Activated CD4-positive, alpha-beta T cell treated with anti-CD3 and anti-CD28 coated beads, Interleukin-2, amount 50 U/mL, for 1 hour (primary cell): ENCODE data around the gene ZXDC.

Experiments
- DNase-seq: peaks from one replicate; pipeline ENCODE4 v3.0.0-alpha.2; 2020

Gene ZXDC

DNA sequence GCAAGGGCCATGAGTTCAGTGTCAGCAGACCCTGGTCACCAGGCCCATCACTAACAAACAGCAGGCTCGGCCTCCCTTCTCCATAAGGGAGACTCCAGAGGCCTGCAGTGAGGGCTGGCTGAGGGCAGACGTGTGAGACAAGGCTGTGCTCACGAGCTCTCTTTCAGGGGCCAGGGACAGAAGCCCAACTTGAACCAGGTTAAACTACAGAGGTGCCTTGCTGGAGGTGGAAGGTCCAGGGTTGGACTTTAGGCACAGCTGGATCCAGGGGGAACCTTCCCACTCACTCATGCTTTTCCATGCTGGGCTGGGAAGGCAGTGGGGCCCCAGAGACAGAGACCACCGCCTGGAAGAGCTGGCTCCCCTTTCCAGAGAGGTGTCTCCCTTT is 62.0 kb downstream of the ZXDC start:
- DNase-seq, result no peak

DNA sequence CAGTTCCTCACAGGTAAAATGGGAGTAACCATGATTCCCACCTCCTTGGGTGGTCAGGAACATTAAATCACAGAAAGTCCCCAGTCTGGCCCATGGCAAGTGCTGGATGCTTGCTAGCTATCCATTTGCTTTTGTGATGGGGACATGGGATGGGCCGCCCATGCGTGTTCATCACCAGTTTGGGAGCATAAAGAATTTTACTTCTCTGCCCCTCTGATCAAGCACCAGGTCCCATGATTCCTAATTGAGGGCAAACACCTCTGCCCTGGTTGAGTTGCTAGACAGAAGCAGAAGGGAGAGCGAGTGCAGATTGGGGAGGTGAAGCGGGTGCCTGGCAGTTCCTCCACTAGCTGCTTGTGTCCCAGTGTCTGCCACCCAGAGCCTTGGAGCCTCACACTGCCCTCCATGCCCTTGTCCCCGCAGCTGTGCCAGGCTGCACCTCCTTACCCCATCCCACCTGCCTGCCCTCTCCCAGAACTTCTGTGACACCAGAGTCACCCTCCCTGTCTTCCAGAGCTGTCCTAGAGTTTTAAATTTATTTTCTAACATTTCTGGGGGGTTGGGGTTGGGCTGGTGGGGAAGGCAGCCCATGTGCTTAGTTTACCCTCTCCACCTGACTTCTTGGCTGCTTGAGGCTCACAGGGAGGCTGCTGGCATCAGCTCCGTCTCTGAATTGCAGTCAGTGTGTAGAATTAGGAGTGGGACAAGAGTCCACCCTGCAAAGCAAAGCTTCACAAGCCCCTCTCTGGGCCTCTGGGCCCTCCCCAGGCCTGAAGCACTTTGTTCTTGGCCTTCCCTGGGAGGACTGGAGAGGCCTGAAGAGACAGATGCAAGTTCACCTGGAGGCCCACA is 62.6 kb downstream of the ZXDC start:
- DNase-seq, result no peak

DNA sequence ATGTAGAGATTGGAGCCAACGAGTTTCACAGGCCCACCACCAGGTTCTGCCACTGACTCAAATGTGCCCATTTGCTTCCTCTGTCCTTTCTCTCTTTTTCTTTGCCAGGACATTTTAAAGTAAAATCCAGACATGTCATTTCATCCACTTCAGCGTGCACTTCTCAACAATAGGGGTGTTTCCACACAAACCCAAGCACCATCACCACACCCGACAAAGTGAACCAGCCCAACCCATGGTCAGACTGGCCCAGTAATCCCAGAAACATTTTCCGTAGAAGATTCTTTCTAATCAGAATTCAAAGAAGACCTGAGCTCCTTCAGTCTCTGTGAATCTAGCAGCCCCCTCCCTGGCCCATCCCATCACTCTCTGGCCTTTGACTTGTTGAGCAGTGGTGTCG is 67.6 kb downstream of the ZXDC start:
- no peak for DNase-seq

DNA sequence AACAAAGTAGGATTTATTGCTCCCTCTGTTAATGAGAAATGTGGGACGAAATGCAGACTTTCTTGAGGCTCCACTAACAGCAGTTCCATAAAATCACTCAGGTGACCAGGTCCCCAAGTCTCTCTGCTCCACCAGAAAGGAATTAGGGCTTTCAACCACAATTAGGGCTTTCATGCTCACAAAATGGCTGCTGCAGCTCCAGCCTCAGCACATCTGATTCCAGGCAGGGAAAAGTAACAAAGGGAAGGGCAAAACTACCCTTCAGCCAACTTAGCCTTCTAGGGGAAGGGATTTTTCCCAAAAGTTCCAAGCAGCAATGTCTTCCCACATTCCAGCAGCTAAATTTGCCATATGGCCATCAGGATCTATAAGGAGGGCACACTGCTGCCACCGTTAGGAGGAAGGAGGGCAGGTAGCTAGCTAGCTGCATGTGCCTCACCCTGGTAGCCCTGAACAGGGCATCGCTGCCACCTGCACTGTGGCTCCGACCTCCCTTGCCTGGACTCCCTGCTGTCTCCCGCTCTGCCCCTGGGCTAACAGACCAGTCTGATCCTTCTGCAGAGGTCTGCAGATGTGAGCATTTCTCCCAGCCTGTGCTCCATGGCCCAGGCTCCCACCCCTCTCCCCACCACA is 68.2 kb downstream of the ZXDC start:
- no peak for DNase-seq

DNA sequence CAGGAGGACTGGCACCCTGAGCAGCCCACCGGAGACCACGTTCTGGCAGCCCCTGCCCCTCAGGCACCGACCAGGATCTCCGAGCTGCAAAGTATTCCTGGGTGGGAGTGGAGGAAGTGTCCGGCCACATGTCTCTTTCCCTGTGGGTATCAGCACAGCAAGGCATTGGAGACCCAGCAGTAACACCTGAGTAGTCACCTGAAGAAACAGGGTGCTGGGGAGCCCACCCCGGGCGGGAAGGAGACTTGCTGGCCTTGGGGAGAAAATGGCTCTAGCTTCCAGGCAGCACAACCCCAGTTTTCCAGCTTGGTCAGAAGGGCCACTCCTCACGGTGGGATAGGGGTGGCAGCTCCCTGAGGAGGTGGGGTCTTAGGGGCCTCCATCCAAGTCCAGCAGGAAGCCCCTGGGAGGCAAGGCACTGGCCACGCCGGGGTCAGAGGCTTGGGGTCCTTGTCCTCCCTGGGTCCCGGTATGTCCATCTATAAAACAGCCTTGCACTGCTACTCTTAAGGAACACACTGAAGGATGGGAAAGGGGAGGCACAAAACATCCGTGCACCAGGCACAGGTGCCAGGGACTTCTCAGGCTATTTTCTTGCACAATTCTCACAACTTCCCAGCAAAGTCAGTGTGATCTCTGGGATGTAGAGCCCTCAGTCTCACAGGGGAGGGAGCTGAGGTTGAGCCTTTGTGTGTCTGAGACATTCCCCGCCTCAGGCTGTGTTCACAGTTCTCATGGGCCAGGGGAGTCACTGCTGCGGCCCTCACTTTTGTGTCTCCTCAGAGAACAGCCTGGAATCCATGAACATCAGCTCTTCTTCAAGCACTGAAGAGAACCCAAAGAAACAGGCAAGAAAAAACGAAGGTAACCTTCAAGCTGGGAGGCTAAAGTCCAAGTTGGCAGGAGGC is 69.0 kb downstream of the ZXDC start:
- DNase-seq, result no peak

DNA sequence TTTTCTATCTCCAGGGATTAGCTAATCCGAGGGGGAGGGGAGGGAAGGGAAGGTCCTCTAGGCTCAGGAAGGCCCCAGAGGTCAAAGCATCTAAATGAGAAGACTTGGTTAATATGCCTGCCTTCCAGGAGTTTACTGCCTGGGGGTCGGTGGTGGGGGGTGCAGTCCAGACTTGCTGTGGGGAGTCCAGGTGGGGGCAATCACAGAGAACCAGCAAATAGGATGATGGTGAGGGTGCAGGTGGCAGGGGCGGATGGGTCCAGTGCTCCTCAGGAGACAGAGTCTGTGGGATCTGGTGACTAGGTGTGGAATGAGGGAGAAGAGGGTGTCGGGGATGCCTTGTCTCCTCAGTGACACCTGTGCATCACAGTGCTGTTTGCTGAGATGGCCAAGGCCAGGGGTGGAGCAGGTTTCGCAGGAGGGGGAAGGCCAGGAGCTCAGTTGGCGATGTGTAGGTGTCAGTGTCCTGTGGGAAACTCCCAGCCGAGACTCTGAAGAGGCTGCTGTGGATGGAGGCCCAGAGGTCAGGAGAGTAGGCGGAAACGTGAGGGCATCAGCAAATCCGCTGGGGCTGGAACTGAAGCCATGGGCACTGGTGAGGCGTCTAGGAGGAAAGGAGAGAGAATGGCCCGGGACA is 72.9 kb downstream of the ZXDC start:
- DNase-seq, result no peak

DNA sequence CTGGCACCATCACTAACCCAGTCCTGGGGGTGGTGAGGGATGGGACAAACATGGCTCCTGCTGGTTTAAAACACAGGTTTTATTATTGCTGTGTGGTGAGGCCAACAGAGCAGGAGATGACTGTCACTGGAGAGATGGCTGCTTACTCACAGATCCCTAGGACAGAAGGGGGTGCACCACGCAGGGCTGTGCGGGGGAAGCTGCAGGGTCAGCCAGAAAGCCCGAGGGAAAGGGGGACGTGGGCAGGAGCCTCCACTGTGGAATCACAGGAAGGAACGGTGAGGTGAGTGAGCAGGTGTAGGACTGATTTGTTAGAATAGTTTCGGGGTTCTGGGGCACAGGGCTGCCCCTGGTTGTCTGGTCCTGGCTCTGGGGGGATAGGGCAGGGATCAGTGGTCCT is 73.5 kb downstream of the ZXDC start:
- DNase-seq, result no peak

DNA sequence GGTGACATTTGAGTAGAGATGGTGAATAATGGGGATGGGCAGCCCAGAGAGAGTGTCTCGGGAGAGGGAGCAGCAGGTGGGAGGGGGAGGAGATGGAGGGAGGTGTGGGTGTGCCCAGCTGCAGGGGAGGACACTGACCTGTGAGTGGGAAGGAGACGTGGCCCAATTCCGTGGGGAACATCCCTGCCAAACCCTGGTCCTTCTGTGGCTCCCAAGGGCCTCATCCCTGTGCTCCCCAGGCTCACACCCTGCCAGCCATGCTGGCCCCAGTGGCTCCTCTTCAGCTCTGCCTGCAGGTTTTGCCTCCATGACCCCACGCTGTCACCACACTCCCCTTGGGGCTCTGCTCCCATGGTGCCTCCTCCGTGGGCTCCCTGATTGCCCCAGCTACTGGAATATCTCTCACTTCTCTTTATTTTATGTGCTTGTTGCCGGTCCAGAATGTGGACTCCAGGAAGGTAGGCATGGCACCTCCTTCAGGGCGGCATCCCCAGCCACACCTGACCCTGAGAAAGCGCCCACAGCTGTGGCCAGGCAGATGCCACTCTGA is 74.0 kb downstream of the ZXDC start:
- no peak for DNase-seq

DNA sequence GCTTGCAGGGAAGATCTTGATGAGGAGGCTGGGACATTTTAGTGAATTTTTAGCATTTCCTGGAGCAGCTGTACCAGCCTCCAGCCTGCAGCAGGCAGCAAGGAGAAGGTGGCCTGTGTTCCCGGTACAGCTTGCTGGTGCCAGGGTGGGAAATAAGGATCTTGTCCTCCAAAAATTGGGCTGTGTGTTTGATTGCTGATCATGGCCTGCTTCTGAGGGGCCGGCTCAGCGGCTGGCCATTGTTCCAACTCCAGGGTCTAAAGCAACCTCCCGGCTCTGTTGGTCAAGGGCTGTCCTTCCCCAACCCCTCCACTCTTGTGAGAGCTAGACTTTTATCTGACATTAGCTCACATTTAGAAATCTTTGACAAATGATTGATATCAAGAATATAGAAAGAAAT is 75.9 kb downstream of the ZXDC start:
- DNase-seq, result no peak

DNA sequence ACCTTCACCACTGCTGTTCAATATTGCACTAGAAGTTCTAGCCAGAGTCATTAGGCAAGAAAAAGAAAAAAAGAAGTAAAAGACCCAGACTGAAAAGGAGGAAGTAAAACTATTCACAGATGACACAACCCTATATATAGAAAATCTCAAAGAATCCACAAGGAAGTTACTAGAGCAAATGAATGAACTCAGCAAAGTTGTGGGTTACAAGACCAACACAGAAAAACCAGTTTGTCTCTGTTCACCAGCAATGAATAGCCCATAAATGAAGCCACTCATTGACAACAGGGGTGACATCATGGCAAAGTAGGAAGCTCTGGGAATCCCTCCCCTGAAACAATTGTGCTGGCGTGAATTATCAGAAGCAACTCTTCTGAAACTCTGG is 76.3 kb downstream of the ZXDC start:
- DNase-seq, result no peak

DNA sequence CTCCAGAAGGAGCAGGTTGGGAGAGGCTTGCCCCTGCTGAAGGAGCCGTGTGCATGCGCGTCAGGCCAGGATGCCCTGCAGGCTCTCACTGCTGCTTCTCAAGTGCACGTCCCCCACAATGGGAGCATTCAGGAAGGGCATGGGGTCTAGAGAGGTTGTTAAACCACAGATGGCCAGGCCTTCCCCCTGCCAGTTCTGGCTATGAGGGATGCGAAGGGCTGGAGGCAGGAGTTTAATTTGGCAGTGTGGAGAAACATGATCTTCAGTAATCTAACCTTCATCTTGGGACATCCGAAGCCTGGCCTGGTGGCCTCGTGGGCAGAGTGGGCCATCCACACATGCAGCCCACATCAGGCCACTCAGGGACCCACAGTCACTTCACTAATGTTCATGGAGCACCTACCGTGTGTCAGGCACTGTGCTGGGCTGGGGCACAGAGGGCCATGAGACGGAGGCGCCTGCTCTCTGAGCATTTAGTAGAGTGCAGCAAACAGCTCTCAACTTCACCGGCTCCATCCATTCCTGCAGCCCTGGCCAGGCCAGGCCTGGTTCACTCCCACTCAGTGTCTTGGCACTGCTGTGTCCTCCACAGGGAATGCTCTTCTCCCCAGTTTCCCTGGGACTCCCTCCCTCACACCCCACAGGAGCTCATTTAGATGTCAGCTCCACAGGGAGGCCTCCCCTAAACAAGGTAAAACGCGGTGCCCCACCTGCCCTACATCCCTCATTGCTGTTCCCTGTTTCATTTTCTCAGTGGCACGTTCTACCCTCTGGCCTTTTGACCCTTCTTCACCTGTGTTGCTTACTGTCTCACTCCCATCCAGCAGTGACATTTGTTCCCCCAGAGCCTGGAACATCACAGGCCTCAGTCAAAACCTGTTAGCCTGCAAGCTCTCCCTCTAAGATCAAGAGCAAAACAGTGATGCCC is 77.0 kb downstream of the ZXDC start:
- no peak for DNase-seq

DNA sequence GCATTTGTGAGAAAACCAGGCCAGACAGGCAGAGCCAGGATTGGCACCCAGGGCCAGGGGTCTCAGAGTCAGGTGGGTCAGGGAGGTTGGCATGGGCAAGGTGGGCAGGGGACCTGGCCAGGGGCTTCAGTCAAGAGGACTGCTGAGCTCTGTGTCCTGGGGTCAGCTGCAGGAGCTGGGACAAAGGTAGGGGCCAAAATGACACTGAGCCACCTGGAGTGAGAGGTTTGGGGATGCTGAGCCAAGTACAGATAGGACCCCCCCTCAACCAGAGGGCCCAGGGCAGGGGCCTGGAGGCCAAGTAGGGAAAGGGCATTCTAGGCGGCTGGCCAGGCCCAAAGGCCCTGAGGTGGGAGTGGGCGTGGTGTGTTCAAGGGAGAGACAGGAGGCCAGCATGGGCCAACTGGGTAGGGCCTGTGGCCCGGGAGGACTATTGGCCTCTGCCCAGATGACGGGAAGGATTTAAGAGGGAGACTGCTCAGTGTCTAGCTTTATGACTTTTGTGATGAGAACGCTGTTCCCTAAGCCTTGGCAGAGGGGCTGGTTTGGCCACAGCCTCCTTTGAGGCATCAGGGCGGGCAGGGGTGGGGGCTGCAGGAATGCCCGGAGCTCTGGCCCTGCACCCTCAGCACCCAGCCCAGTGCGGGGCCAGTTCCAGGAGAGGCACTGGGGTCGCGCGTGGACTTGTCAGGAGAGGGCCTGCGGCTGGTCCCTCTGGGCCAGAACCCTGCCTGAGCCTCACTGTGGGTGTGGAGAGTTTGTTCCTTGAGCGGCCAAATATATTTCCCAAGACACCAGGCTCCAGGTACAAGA is 77.9 kb downstream of the ZXDC start:
- no peak for DNase-seq

DNA sequence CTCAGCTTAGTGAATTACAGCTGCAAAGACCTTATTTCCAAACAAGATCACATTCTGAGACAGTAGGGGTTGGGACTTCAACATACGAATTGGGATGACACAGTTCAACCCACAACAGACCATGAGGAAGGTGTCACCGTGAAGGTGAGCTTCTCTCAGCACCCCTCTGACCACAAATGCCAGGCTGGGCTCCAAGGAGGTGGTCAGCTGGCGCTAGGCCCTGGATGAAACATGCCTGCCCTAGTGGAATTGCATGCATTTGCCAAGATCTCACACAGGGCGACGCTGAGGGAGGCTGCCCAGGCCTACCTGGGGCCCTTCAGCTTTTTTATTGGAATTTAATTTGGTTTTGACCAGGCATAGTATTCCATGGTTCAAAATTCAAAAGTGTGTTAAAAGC is 79.2 kb downstream of the ZXDC start:
- DNase-seq, result no peak

DNA sequence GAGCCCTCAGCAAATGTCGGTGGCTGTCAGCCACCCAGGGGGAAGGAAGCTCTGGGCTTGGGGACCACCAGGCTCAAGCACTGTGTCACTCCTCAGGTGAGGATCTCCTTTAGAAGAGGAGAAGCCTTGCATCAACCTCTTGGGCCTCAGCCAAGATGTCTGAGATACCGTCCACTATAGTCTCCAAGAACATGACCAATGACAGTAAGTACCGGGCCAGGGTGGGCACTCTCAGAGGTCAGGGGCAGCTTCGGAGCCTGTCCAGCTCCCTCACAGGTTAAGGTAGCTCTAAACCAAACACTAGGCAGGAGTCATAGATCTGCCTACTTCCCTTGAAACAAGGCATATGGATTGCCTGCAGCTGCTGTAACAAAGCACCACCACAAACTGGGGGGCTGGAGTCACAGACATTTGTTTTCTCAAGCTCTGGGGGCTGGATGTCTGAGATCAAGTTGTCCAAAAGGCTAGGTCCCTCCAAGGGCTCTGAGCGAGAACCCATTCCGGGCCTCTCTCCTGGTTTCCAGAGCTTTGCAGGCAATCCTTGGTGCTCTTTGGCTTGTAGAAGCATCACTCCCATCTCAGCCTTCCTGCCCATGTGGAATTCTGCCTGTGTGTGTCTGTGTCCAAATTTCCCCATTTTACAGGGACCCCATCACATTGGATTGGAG is 79.7 kb downstream of the ZXDC start:
- no peak for DNase-seq

DNA sequence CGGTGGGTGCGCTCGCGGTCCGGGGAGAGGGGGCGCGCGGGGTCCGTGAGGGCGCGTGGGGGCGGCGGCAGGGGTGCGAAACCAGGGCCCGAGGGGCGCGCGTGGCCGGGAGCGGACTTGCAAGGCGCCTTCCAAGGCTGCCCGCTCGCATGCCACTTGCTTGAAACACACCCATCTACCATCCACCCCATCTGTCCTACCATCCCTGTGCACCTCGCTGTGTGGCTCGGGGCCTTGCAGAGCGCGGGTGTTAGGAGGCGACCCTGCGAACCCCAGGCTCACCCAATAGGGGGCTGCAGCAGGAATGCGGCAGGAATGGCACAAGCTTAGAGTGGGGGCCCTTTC is 80.7 kb downstream of the ZXDC start:
- DNase-seq, result no peak

DNA sequence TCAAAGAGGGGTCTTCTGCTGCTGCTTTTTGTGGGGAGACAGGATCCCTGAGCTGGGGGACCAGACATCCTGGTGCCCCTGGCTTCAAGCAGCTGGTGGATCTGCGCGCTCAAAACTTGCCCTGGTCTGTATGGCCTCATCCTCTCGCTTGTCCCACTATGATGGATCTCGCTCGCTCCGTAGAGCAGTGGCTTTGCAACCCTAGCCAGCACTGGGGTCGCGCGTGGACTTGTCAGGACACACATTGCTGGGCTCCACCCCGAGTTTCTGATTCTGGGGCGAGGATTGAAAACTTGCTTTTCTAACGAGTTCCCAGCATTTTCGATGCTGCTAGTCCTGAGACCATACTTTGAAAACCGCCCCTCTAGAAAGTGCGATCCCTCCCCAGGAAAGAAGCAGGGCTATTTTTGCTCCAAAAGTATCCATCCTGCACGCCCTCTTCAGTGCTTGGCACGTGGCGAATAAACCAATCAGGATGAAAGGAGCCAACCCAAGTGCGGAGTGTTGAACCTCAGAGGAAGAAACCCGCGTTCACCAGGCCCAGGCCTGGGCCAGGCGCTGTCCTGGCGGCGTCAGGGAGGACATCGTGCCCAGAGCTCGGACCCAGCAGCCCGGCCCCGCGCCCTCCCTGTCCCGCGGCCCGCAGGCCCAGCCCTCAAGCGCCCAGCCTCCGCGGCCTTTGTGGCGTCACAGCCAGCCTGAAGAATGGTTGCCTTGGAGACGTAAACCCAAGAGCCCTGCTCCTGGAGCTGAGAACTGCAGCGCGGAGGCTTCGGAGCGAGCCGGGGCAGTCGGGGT is 81.3 kb downstream of the ZXDC start, which contains the start of gene CFAP100:
Gene CFAP100, plus strand, starts transcription at position 731 of the 798 bp plus-strand sequence. CDS start 1,092 bp downstream, outside the sequence.
- DNase-seq, result no peak

DNA sequence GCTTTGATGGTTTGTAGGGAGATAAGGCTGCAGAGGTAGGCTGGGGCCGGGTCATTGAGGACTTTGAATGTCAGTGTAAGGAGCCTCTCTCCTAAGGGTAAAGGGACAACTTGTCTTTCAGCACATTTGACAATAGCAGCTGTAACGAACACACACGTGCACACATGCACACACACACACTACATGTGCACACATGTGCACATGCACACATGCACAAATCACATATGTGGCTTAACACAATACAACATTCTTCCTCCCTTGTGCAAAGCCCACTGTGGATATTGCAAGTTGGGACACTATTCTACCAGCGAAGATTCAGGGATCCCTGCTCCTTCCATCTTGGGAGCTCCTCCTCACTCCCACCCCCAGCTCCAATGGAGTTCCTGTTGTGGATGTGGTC is 82.1 kb downstream of the ZXDC start:
- no peak for DNase-seq

DNA sequence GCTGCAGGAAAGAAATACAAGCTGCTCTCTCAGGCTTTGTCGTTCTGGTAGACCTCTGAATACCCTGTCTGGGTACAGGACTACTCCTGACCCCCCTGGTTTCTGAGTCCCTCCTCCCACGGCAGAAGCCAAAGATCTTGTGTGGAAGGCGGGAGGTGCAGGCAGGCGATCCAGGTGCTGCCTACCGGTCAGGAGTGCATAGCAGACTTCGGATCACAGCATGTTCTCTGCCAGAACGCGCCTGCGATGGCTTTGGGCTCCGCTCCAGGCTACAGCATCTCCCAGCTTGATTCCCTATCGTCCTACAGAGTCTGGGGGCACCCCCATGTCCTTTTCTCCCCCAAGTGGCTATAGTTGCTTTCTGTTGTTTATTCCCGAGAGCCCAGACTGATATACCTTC is 83.4 kb downstream of the ZXDC start:
- DNase-seq, result no peak

DNA sequence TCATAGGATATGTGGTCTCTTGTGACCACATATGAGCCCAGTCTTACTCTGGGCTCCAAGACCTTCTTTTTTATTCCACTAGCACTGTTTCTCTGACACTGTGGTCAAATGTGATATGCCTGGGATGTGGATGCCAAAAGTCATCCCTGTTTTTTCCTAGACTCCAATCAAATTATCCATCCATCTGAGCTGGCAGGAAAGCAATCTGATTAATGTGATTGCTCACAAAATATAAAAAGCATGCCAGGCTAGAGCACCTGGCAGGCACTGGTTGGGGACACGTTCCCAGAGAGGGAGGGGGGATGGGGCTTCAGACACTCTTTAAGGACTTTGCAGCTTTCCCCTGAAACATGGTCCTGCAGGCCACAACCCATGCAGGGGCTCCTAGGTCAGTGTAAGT is 84.1 kb downstream of the ZXDC start:
- no peak for DNase-seq
